ENCODE results near the gene FLNA. TPM values are rescaled to one million over a fixed set of nuclear protein-coding genes. Genes with fewer than 3 reads are reported as not detected.

Gene FLNA
- polyA plus RNA-seq, 1 experiment: 605 TPM

GRCh38 chrX:154353172-154353843 is 21.1 kb downstream of the FLNA start:
- no peak for TF ChIP-seq CTCF (IDR thresholded peaks at IDR 0.05; ENCODE audit: low read depth, low read length)
- Histone ChIP-seq H3K4me3 (ENCODE audit: low read depth, low read length) (no peak overlapping the region), H3K9me3 (ENCODE audit: control insufficient read depth, insufficient read depth, low read length) (no peaks in the 10 kb centered on the region), H3K27ac (ENCODE audit: low read depth, low read length) (no peak overlapping the region), H3K27me3 (ENCODE audit: control insufficient read depth, insufficient read depth, low read length) (no peaks in the 10 kb centered on the region)
- ChIA-PET CTCF (no interaction called here), POLR2A (no interaction called here)
- DNase-seq (ENCODE audit: low read depth, low spot score): no peak

- ChIA-PET POLR2A (no interaction called here), CTCF (no interaction called here)
- Histone ChIP-seq H3K9me3 (ENCODE audit: control insufficient read depth, insufficient read depth, low read length) (no peaks in the 10 kb centered on the region), H3K27me3 (ENCODE audit: control insufficient read depth, insufficient read depth, low read length) (no peaks in the 10 kb centered on the region), H3K4me3 (ENCODE audit: low read depth, low read length) (no peak overlapping the region), H3K27ac (ENCODE audit: low read depth, low read length) (peak overlapping the region; percentile 31)
- DNase-seq (ENCODE audit: low read depth, low spot score): no peak
- TF ChIP-seq CTCF (IDR thresholded peaks at IDR 0.05; ENCODE audit: low read depth, low read length): no peak
These were observed 22.0 kb downstream of the FLNA start for GRCh38 chrX:154352466-154352865.

GRCh38 chrX:154352012-154352401 is 22.4 kb downstream of the FLNA start:
- H3K9me3 ChIP-seq (ENCODE audit: control insufficient read depth, insufficient read depth, low read length): no peaks in the 10 kb centered on the region
- POLR2A ChIA-PET: interaction anchor here (0.7 kb wide), 1 partner anchor 10 kb away, joined by 3 read pairs; no protein-coding TSS in a partner anchor
- CTCF ChIA-PET: no interaction called here
- no peak overlapping the region for H3K4me3 ChIP-seq (ENCODE audit: low read depth, low read length)
- peak overlapping the region; percentile 52 for H3K27ac ChIP-seq (ENCODE audit: low read depth, low read length)
- no peaks in the 10 kb centered on the region for H3K27me3 ChIP-seq (ENCODE audit: control insufficient read depth, insufficient read depth, low read length)
- no peak for TF ChIP-seq CTCF (IDR thresholded peaks at IDR 0.05; ENCODE audit: low read depth, low read length)
- DNase-seq (ENCODE audit: low read depth, low spot score): no peak

- DNase-seq (ENCODE audit: low read depth, low spot score): no peak
- no peak for TF ChIP-seq CTCF (IDR thresholded peaks at IDR 0.05; ENCODE audit: low read depth, low read length)
- peak overlapping the region; percentile 21 for H3K27ac ChIP-seq (ENCODE audit: low read depth, low read length)
- CTCF ChIA-PET: no interaction called here
- H3K9me3 ChIP-seq (ENCODE audit: control insufficient read depth, insufficient read depth, low read length): no peaks in the 10 kb centered on the region
- H3K4me3 ChIP-seq (ENCODE audit: low read depth, low read length): no peak overlapping the region
- POLR2A ChIA-PET: interaction anchor here (0.7 kb wide), 1 partner anchor 10 kb away, joined by 3 read pairs; no protein-coding TSS in a partner anchor
- no peaks in the 10 kb centered on the region for H3K27me3 ChIP-seq (ENCODE audit: control insufficient read depth, insufficient read depth, low read length)
These were observed 23.0 kb downstream of the FLNA start for GRCh38 chrX:154351183-154352011.
